ENCODE results near the gene BCAM.

Gene BCAM

GRCh38 chr19:44867578-44867977, 58.7 kb downstream of the BCAM start:
- no peaks in the 10 kb centered on the region for H3K27me3 ChIP-seq (replicated peaks)
- H3K27ac ChIP-seq = no peak overlapping the region
- no peak overlapping the region for H3K4me3 ChIP-seq (ENCODE audit: low read depth, low read length)
- TF ChIP-seq CTCF (IDR thresholded peaks at IDR 0.05; ENCODE audit: low read depth, low read length, missing control alignments) = no peak
- no peak for DNase-seq
- peaks cover 46% of the 10 kb centered on the region for H3K36me3 ChIP-seq (replicated peaks)
- in situ Hi-C loops (cut with HindIII; ENCODE audit: low pct_ligation_motif_present, low sequenced_read_pairs) = no loop called here

- peak; percentile 94 for DNase-seq
- Histone ChIP-seq H3K36me3 (replicated peaks) (peaks cover 65% of the 10 kb centered on the region), H3K27me3 (replicated peaks) (no peaks in the 10 kb centered on the region), H3K4me3 (ENCODE audit: low read depth, low read length) (no peak overlapping the region), H3K27ac (peak overlapping the region; percentile 39)
- in situ Hi-C loops (cut with HindIII; ENCODE audit: low pct_ligation_motif_present, low sequenced_read_pairs) = no loop called here
- no peak for TF ChIP-seq CTCF (IDR thresholded peaks at IDR 0.05; ENCODE audit: low read depth, low read length, missing control alignments)
These were observed 61.0 kb downstream of the BCAM start for GRCh38 chr19:44869733-44870470.
